K562 (cell line): ENCODE measurements around the gene PGAP2. TPM values are rescaled to one million over a fixed set of nuclear protein-coding genes. Genes with fewer than 3 reads are reported as not detected.

Experiments used
- ARID2 ChIP-seq: fragments of 450-650 bp; IDR thresholded peaks from 2 replicates; pipeline ENCODE4 v1.6.1; 2017; ENCODE audit warnings: antibody characterized with exemption, mild to moderate bottlenecking
- ATF1 ChIP-seq, 2 experiments: fragments of 450-650 bp in 1 of 2; IDR thresholded peaks; 2 replicates each; pipeline ENCODE4 v1.6.1; 2016; ENCODE audit warnings: missing compliant biosample characterization in 1 of 2, missing genetic modification characterization in 1 of 2
- CLOCK ChIP-seq: fragments of 250-450 bp; sonication (Bioruptor Pico); IDR thresholded peaks from 2 replicates; pipeline ENCODE4 v1.4.0; 2020; ENCODE audit warnings: mild to moderate bottlenecking, moderate library complexity, borderline replicate concordance
- COPS2 ChIP-seq: fragments of 450-650 bp; conservative IDR thresholded peaks from 2 replicates; pipeline ENCODE4 v1.6.1; 2016; ENCODE audit warnings: mild to moderate bottlenecking, moderate library complexity
- HMBOX1 ChIP-seq: sonication (generic); IDR thresholded peaks from 2 replicates; pipeline ENCODE4 v1.6.1; 2016
- JUN ChIP-seq, 2 experiments: sonication (generic) in 1 of 2; formaldehyde crosslinking in 1 of 2; IDR thresholded peaks; 2 replicates each; pipeline versions ENCODE4 v1.6.1 to v1.8.0; 2012 to 2022; ENCODE audit warnings: borderline replicate concordance in 2 of 2, mild to moderate bottlenecking in 2 of 2, improper control_type of control experiment in 1 of 2, low read depth in 1 of 2, low read length in 1 of 2, missing genetic modification reagents in 1 of 2
- NFRKB ChIP-seq: fragments of 450-650 bp; IDR thresholded peaks from 2 replicates; pipeline ENCODE4 v1.6.1; 2016; ENCODE audit warnings: low read depth
- NFXL1 ChIP-seq: fragments of 450-650 bp; formaldehyde crosslinking; IDR thresholded peaks from 2 replicates; pipeline ENCODE4 v1.4.0; 2021; ENCODE audit warnings: mild to moderate bottlenecking
- NR2C1 ChIP-seq, 2 experiments: fragments of 450-650 bp; IDR thresholded peaks; 2 replicates each; pipeline ENCODE4 v1.6.1; 2017; ENCODE audit warnings: mild to moderate bottlenecking in 2 of 2, antibody characterized with exemption in 1 of 2, inconsistent platforms in 1 of 2, missing compliant biosample characterization in 1 of 2, missing genetic modification characterization in 1 of 2
- NR2C2 ChIP-seq, 2 experiments: fragments of 200-800 bp in 1 of 2; sonication (Bioruptor generic) in 1 of 2; sonication (generic) in 1 of 2; formaldehyde crosslinking in 1 of 2; IDR thresholded peaks; 2 replicates each; pipeline versions ENCODE4 v1.6.1 to v1.8.0; 2016 to 2022; ENCODE audit warnings: mild to moderate bottlenecking in 1 of 2, missing compliant biosample characterization in 1 of 2, missing genetic modification characterization in 1 of 2, missing genetic modification reagents in 1 of 2
- SMAD2 ChIP-seq: fragments of 150-350 bp; IDR thresholded peaks from 2 replicates; pipeline ENCODE4 v1.6.1; 2014; ENCODE audit warnings: low read depth, mild to moderate bottlenecking, low read length
- SRF ChIP-seq, 2 experiments: fragments of 250-450, 450-650 bp in 1 of 2; sonication (Bioruptor Pico) in 1 of 2; sonication (generic) in 1 of 2; formaldehyde crosslinking; IDR thresholded peaks; 2 replicates each; pipeline versions ENCODE4 v1.5.0 to v1.5.1; 2020 to 2022; ENCODE audit warnings: mild to moderate bottlenecking in 1 of 2, missing genetic modification reagents in 1 of 2
- ZNF316 ChIP-seq: fragments of 450-650 bp; IDR thresholded peaks from 2 replicates; pipeline ENCODE4 v1.6.1; 2016
- polyA plus RNA-seq, 8 experiments: library from polyadenylated mRNA; depleted of rRNA in 4 of 8; stranded (reverse) in 5 of 8; unstranded in 3 of 8; fragments of >200 nt; fragmentation: Nextera tagmentation in 2 of 8; fragmentation: Illumina TruSeq in 1 of 8; extraction: Ambion mirVana in 2 of 8; extraction: Trizol in 1 of 8; gene quantifications; 2 replicates each; pipeline versions ENCODE4 v1.2.1 to v1.2.3, GENCODE V29; 2011 to 2014; ENCODE audit warnings: inconsistent platforms in 1 of 8, missing spikeins in 1 of 8
- total RNA-seq, 7 experiments: library from RNA; depleted of rRNA in 6 of 7; stranded (reverse); fragments of >200 nt in 6 of 7; fragmentation: Illumina TruSeq in 2 of 7; extraction: Trizol in 2 of 7; gene quantifications; 2 replicates each; pipeline versions ENCODE4 v1.2.1 to v1.2.3, GENCODE V29; 2011 to 2021; ENCODE audit warnings: low replicate concordance in 1 of 7
- TF ChIP-seq, protein P1 (sequence below): sonication (generic); formaldehyde crosslinking; IDR thresholded peaks from 2 replicates; pipeline ENCODE4 v1.8.1; 2023; ENCODE audit warnings: mild to moderate bottlenecking, missing genetic modification reagents, moderate library complexity
- TF ChIP-seq, protein P2 (sequence below), 2 experiments: IDR thresholded peaks; 2 replicates each; pipeline ENCODE4 v1.6.1; 2012; ENCODE audit warnings: improper control_type of control experiment in 2 of 2, low read depth in 2 of 2, low read length in 2 of 2, borderline replicate concordance in 1 of 2
- TF ChIP-seq, protein P3 (sequence below): fragments of 450-650 bp; formaldehyde crosslinking; IDR thresholded peaks from 2 replicates; pipeline ENCODE4 v1.4.0; 2020; ENCODE audit warnings: mild to moderate bottlenecking, moderate library complexity

PGAP2 gene
- total and polyA plus RNA-seq, 9 of the 15 experiments (the other 6 are each of a cell fraction or from before 2014, with no cell fraction given), result 17.9 to 47.2 (median 33.7) TPM

DNA sequence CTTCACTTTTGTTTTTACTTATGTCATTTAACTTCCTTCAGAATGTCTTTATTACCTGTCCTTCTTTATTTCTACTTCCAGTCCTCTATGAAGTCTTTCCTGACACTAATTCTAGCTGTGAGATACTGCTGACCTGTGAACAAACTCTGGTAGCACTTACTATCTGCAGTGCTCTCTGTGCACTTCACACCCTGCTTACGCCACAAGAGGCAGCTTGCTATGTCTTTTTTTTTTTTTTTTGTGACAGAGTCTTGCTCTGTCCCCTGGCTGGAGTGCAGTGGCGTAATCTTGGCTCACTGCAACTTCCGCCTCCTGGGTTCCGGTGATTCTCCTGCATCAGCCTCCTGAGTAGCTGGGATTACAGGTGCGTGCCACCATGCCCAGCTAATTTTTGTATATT, 57.8 kb downstream of the PGAP2 start (continued):
- TF ChIP-seq CLOCK (CRISPR knock-in tag) (no peak), NFRKB (no peak), NFXL1 (CRISPR knock-in tag) (no peak), NR2C1 (IDR thresholded peaks at IDR 0.05) (0 out of 2 replicates have a peak, but pooled peaks have one; percentile 5), NR2C1 (tag; IDR thresholded peaks at IDR 0.05) (no peak), ATF1 (CRISPR knock-in tag; IDR thresholded peaks at IDR 0.05) (no peak), ATF1 (tag; IDR thresholded peaks at IDR 0.05) (peak; percentile 72), COPS2 (no peak), SRF (CRISPR knock-in tag; IDR thresholded peaks at IDR 0.05) (no peak), ZNF316 (peak; percentile 85), NR2C2 (CRISPR knock-in tag; IDR thresholded peaks at IDR 0.05) (no peak), NR2C2 (tag; IDR thresholded peaks at IDR 0.05) (no peak; the same call in 1 of the 2 replicates), ARID2 (0 out of 2 replicates have a peak, but pooled peaks have one; percentile 27), SMAD2 (no peak), HMBOX1 (peak; percentile 69), JUN (IDR thresholded peaks at IDR 0.05; ENCODE audit: borderline replicate concordance, low read depth, low read length) (no peak), JUN (CRISPR knock-in tag; IDR thresholded peaks at IDR 0.05; ENCODE audit: borderline replicate concordance) (no peak)
- TF ChIP-seq, protein P1, sequence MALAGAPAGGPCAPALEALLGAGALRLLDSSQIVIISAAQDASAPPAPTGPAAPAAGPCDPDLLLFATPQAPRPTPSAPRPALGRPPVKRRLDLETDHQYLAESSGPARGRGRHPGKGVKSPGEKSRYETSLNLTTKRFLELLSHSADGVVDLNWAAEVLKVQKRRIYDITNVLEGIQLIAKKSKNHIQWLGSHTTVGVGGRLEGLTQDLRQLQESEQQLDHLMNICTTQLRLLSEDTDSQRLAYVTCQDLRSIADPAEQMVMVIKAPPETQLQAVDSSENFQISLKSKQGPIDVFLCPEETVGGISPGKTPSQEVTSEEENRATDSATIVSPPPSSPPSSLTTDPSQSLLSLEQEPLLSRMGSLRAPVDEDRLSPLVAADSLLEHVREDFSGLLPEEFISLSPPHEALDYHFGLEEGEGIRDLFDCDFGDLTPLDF, result no peak
- TF ChIP-seq, protein P2, sequence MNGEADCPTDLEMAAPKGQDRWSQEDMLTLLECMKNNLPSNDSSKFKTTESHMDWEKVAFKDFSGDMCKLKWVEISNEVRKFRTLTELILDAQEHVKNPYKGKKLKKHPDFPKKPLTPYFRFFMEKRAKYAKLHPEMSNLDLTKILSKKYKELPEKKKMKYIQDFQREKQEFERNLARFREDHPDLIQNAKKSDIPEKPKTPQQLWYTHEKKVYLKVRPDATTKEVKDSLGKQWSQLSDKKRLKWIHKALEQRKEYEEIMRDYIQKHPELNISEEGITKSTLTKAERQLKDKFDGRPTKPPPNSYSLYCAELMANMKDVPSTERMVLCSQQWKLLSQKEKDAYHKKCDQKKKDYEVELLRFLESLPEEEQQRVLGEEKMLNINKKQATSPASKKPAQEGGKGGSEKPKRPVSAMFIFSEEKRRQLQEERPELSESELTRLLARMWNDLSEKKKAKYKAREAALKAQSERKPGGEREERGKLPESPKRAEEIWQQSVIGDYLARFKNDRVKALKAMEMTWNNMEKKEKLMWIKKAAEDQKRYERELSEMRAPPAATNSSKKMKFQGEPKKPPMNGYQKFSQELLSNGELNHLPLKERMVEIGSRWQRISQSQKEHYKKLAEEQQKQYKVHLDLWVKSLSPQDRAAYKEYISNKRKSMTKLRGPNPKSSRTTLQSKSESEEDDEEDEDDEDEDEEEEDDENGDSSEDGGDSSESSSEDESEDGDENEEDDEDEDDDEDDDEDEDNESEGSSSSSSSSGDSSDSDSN (IDR thresholded peaks at IDR 0.05; ENCODE audit: borderline replicate concordance in 1 of 2, low read depth in 2 of 2, low read length in 2 of 2), result no peak
- TF ChIP-seq, protein P3, sequence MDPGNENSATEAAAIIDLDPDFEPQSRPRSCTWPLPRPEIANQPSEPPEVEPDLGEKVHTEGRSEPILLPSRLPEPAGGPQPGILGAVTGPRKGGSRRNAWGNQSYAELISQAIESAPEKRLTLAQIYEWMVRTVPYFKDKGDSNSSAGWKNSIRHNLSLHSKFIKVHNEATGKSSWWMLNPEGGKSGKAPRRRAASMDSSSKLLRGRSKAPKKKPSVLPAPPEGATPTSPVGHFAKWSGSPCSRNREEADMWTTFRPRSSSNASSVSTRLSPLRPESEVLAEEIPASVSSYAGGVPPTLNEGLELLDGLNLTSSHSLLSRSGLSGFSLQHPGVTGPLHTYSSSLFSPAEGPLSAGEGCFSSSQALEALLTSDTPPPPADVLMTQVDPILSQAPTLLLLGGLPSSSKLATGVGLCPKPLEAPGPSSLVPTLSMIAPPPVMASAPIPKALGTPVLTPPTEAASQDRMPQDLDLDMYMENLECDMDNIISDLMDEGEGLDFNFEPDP (CRISPR knock-in tag), result no peak
